Lower leg skin (tissue), 3 donors: ENCODE measurements around the gene ACKR2.

Experiments
- POLR2A ChIP-seq, 2 donors: fragments of 450-650 bp; IDR thresholded peaks; one replicate each; pipeline ENCODE4 v1.6.1; 2016 to 2017; ENCODE audit warnings: antibody characterized with exemption in 2 of 2, mild to moderate bottlenecking in 1 of 2, moderate library complexity in 1 of 2
- TF ChIP-seq, protein P1 (sequence below), 3 donors: fragments of 450-650 bp; IDR thresholded peaks; one replicate each; pipeline ENCODE4 v1.5.1; 2016; ENCODE audit warnings: antibody characterized with exemption in 3 of 3, mild to moderate bottlenecking in 3 of 3, moderate library complexity in 2 of 3

DNA sequence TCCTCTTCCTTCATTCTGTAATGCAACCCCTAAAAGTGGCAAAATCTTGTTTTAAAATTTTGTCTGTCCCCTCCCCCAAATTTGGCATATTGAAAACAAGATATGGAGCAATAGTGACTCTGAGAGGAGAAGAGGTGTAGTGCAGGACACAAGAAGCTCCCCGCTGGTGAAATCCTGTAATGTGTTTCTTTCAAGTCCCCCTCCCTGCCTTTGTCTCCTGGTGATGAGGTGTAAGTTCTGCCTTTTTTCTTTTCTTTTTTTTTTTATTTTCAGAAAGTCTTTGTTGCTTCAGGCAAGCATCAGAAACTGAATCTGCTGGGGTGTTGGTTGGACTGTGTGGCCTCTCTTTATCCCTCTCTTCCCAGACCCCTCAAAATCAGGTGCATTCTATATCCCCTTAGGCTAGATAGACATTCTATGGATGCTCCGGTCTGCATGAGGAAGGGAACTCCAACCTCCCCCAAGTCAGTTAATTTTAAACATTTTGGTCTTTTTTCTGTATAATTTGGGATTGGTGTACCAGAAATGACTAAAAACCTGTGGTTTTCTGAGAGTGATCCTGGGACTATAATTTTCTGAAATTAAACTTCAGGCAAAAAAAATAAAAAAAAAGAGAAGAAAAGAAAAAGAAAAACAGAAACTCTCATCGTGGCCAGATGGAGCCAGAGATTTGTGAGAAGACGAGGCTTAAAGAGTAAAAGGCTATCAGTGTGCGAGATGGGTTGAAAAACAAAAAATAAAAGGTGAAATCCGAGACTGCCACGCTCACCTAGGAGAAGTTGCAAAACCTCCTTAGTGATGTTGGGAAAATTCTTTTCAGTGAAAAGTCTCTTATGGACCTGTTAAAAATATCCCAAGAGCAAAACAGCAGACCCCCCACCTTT, 21.4 kb downstream of the ACKR2 start:
- TF ChIP-seq, protein P1, sequence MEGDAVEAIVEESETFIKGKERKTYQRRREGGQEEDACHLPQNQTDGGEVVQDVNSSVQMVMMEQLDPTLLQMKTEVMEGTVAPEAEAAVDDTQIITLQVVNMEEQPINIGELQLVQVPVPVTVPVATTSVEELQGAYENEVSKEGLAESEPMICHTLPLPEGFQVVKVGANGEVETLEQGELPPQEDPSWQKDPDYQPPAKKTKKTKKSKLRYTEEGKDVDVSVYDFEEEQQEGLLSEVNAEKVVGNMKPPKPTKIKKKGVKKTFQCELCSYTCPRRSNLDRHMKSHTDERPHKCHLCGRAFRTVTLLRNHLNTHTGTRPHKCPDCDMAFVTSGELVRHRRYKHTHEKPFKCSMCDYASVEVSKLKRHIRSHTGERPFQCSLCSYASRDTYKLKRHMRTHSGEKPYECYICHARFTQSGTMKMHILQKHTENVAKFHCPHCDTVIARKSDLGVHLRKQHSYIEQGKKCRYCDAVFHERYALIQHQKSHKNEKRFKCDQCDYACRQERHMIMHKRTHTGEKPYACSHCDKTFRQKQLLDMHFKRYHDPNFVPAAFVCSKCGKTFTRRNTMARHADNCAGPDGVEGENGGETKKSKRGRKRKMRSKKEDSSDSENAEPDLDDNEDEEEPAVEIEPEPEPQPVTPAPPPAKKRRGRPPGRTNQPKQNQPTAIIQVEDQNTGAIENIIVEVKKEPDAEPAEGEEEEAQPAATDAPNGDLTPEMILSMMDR (IDR thresholded peaks at IDR 0.05): no peak
- TF ChIP-seq POLR2A (IDR thresholded peaks at IDR 0.05): no peak
